HCT116 (cell line): ENCODE results near the gene ARFGAP3.

Experiments used
- ATF3 ChIP-seq: IDR thresholded peaks from 2 replicates; pipeline ENCODE4 v1.6.1; 2012
- CBX3 ChIP-seq: IDR thresholded peaks from 2 replicates; pipeline ENCODE4 v1.6.1; 2012; ENCODE audit warnings: low read depth
- EZH2 ChIP-seq: fragments of 200-600 bp; sonication (generic); IDR thresholded peaks from 2 replicates; pipeline ENCODE4 v1.6.1; 2017; ENCODE audit warnings: antibody characterized with exemption, mixed run types
- FOSL1 ChIP-seq: IDR thresholded peaks from 2 replicates; pipeline ENCODE4 v1.6.1; 2012; ENCODE audit warnings: low read depth
- POLR2A ChIP-seq: IDR thresholded peaks from 2 replicates; pipeline ENCODE4 v1.7.0; 2011; ENCODE audit warnings: borderline replicate concordance; ENCODE audit not compliant: insufficient read depth, insufficient read length; ENCODE audit errors: extremely low read depth
- POLR2AphosphoS5 ChIP-seq: IDR thresholded peaks from 2 replicates; pipeline ENCODE4 v1.6.1; 2011; ENCODE audit warnings: mild to moderate bottlenecking, low read depth, low read length, moderate library complexity
- RAD21 ChIP-seq: IDR thresholded peaks from 2 replicates; pipeline ENCODE4 v1.6.1; 2012; ENCODE audit warnings: low read depth, mild to moderate bottlenecking
- REST ChIP-seq: IDR thresholded peaks from 2 replicates; pipeline ENCODE4 v1.6.1; 2012; ENCODE audit warnings: low read depth
- SIN3A ChIP-seq: IDR thresholded peaks from 2 replicates; pipeline ENCODE4 v1.6.1; 2012; ENCODE audit warnings: low read depth
- SP1 ChIP-seq: IDR thresholded peaks from 2 replicates; pipeline ENCODE4 v1.6.1; 2012; ENCODE audit warnings: low read depth
- ZNF274 ChIP-seq: fragments of 200-500 bp; sonication (Bioruptor generic); IDR thresholded peaks from 2 replicates; pipeline ENCODE4 v1.6.1; 2014; ENCODE audit warnings: mild to moderate bottlenecking, low read depth, low read length, inconsistent platforms
- TF ChIP-seq, protein P1 (sequence below), 3 experiments: fragments of 200-600 bp in 1 of 3; sonication (generic) in 1 of 3; IDR thresholded peaks in 2 of 3; conservative IDR thresholded peaks in 1 of 3; 2 replicates each; pipeline ENCODE4 v1.5.1; 2012 to 2017; ENCODE audit warnings: low read depth in 2 of 3, low read length in 2 of 3, antibody characterized with exemption in 1 of 3, borderline replicate concordance in 1 of 3, control low read depth in 1 of 3, mild to moderate bottlenecking in 1 of 3, mixed read lengths in 1 of 3, mixed run types in 1 of 3, moderate library complexity in 1 of 3; ENCODE audit not compliant: insufficient read depth in 1 of 3

DNA sequence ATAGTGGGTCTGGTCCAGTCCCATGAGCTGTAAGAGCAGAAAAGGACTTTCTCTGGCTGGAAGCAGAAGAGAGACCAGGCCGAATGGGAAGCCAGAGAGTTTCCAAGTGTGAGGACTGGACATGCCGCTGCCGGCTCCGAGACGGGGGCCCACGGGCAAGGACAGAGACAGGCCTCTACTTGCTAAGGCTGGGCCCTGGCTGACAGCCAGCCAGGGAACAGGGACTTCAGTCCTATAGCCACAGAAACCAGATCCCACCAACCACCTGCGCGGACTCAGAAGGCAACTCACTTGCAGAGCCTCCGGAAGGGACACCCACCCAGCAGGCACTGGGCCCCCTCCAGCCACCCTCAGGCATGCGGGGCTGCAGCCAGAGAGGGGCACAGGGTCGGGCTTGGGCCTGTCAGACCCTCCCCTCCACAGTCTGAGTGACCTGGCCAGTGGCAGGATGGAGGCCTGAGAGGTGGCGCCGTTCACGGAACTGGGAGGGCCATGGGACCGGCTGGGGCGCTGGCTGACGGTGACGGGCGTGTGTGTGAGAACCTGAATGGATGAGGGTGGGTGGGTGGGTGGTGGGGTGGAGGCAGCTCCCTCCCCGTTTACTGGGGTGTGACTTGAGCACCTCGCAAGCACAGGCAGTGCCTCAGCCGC lies 88.6 kb downstream of the ARFGAP3 start:
- TF ChIP-seq, protein P1, sequence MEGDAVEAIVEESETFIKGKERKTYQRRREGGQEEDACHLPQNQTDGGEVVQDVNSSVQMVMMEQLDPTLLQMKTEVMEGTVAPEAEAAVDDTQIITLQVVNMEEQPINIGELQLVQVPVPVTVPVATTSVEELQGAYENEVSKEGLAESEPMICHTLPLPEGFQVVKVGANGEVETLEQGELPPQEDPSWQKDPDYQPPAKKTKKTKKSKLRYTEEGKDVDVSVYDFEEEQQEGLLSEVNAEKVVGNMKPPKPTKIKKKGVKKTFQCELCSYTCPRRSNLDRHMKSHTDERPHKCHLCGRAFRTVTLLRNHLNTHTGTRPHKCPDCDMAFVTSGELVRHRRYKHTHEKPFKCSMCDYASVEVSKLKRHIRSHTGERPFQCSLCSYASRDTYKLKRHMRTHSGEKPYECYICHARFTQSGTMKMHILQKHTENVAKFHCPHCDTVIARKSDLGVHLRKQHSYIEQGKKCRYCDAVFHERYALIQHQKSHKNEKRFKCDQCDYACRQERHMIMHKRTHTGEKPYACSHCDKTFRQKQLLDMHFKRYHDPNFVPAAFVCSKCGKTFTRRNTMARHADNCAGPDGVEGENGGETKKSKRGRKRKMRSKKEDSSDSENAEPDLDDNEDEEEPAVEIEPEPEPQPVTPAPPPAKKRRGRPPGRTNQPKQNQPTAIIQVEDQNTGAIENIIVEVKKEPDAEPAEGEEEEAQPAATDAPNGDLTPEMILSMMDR (IDR thresholded peaks at IDR 0.05 in 2 of 3, conservative IDR thresholded peaks at IDR 0.05 in 1 of 3; ENCODE audit: borderline replicate concordance in 1 of 3, insufficient read depth in 1 of 3, low read depth in 2 of 3, low read length in 2 of 3), result no peak
- no peak for TF ChIP-seq EZH2
- no peak for TF ChIP-seq ZNF274
- TF ChIP-seq FOSL1, result no peak
- TF ChIP-seq POLR2A, result no peak
- TF ChIP-seq REST, result no peak
- TF ChIP-seq RAD21, result no peak
- TF ChIP-seq SIN3A, result no peak
- TF ChIP-seq POLR2AphosphoS5, result no peak
- TF ChIP-seq SP1, result no peak
- TF ChIP-seq ATF3, result no peak
- TF ChIP-seq CBX3, result no peak
